ENCODE data around the gene RIT2.

DNA sequence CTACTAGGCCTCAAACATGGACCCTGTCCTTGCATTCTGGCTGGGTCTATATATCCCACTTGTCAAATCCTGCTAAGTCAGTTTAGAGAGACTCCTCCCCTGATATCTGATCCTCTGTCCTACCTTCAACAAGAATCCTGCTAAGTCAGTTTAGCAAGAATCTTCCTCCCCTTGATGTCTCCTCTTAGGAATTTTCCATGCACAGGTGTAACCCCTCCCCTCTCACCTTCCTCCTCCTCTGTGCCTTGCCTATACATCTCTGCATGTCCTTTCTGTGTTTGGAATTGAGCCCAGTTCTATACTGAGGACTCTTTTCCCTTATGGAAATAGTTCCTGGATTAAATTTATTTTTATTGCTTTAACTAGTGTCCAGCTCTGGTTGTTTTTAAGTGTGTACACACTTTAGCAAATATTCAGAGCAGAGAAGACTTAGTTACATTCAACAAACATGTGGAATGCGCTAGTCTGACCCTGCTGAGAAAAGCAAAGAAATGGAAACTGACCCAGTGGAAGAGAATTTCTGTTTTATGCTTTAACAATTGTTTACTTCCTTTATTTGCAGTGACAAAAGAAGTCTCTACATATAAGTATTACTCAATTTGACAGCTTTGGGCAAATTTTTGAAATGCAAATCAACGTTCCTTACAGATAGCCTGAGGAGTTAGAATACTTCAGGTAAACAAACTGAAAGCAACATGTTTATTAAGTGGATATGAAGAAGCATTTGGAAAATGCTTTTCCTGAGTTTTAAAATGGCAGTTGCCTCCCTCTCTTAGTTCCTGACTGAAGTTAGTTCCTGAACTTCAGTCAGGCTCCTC lies 80.6 kb downstream of the RIT2 start:
- no peak for TF ChIP-seq POLR2A (IDR thresholded peaks at IDR 0.05)
- TF ChIP-seq, protein P1, sequence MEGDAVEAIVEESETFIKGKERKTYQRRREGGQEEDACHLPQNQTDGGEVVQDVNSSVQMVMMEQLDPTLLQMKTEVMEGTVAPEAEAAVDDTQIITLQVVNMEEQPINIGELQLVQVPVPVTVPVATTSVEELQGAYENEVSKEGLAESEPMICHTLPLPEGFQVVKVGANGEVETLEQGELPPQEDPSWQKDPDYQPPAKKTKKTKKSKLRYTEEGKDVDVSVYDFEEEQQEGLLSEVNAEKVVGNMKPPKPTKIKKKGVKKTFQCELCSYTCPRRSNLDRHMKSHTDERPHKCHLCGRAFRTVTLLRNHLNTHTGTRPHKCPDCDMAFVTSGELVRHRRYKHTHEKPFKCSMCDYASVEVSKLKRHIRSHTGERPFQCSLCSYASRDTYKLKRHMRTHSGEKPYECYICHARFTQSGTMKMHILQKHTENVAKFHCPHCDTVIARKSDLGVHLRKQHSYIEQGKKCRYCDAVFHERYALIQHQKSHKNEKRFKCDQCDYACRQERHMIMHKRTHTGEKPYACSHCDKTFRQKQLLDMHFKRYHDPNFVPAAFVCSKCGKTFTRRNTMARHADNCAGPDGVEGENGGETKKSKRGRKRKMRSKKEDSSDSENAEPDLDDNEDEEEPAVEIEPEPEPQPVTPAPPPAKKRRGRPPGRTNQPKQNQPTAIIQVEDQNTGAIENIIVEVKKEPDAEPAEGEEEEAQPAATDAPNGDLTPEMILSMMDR (IDR thresholded peaks at IDR 0.05): no peak

Data from heart left ventricle (tissue), 13 donors.